Astrocyte (in vitro differentiated cells and primary cell): ENCODE results near the gene DDX47. TPM values are rescaled to one million over a fixed set of nuclear protein-coding genes. Genes with fewer than 3 reads are reported as not detected.
A peak's percentile ranks its signal among the peaks of the same experiment; 100 is the strongest.
"Not testable (repeated sequence)": the region's sequence is repeated elsewhere in the genome, so short reads cannot be mapped to it uniquely, and the experiment has no call there.

Experiments
- DNase-seq: peaks from one replicate; pipeline ENCODE4 v3.0.0-alpha.2; 2010; ENCODE audit warnings: low read depth
- FAIRE-seq: peaks from 2 replicates; lab custom pipeline; 2011; peaks lifted over from hg19 to GRCh38; lab: Jason Lieb, UNC
- H2AFZ ChIP-seq: 2 replicates; pipeline ENCODE4 v1.6.0; 2012; ENCODE audit warnings: low read depth, low read length, inconsistent platforms
- H3K27ac ChIP-seq: 2 replicates; pipeline ENCODE4 v1.5.1; 2011; ENCODE audit warnings: low read depth, low read length, inconsistent platforms
- H3K27me3 ChIP-seq: 2 replicates; pipeline ENCODE4 v1.6.0; 2011; ENCODE audit warnings: low read length, inconsistent platforms; ENCODE audit not compliant: insufficient read depth
- H3K36me3 ChIP-seq: 2 replicates; pipeline ENCODE4 v1.5.1; 2011; ENCODE audit warnings: low read length, inconsistent platforms; ENCODE audit not compliant: insufficient read depth
- H3K4me1 ChIP-seq: 2 replicates; pipeline ENCODE4 v1.5.1; 2011; ENCODE audit warnings: low read length, inconsistent platforms; ENCODE audit not compliant: insufficient read depth
- H3K4me2 ChIP-seq: 2 replicates; pipeline ENCODE4 v1.6.0; 2012; ENCODE audit warnings: low read length, inconsistent platforms
- H3K4me3 ChIP-seq: 2 replicates; pipeline ENCODE4 v1.5.1; 2011; ENCODE audit warnings: low read depth, mild to moderate bottlenecking, low read length, inconsistent platforms; ENCODE audit not compliant: insufficient read depth
- H3K79me2 ChIP-seq: 2 replicates; pipeline ENCODE4 v1.6.0; 2012; ENCODE audit warnings: mild to moderate bottlenecking, low read length, inconsistent platforms; ENCODE audit not compliant: insufficient read depth
- H3K9ac ChIP-seq: 2 replicates; pipeline ENCODE4 v1.6.0; 2012; ENCODE audit warnings: mild to moderate bottlenecking, low read length, inconsistent platforms
- H3K9me3 ChIP-seq: 2 replicates; pipeline ENCODE4 v1.5.1; 2012; ENCODE audit warnings: low read depth, mild to moderate bottlenecking, low read length, inconsistent platforms; ENCODE audit not compliant: insufficient read depth
- H4K20me1 ChIP-seq: 2 replicates; pipeline ENCODE4 v1.6.0; 2012; ENCODE audit warnings: low read length, inconsistent platforms; ENCODE audit not compliant: insufficient read depth
- H3K27ac Mint-ChIP-seq: one replicate; pipeline ENCODE4 v1.8.0; 2021; ENCODE audit warnings: mild to moderate bottlenecking, mixed read lengths; ENCODE audit not compliant: unreplicated experiment
- H3K27me3 Mint-ChIP-seq: one replicate; pipeline ENCODE4 v1.8.0; 2021; ENCODE audit warnings: low read depth, mixed read lengths; ENCODE audit not compliant: unreplicated experiment
- H3K36me3 Mint-ChIP-seq: one replicate; pipeline ENCODE4 v1.8.0; 2021; ENCODE audit warnings: low read depth, mixed read lengths; ENCODE audit not compliant: unreplicated experiment
- H3K4me1 Mint-ChIP-seq: one replicate; pipeline ENCODE4 v1.8.0; 2021; ENCODE audit warnings: low read depth, mixed read lengths; ENCODE audit not compliant: unreplicated experiment
- H3K4me3 Mint-ChIP-seq: one replicate; pipeline ENCODE4 v1.8.0; 2021; ENCODE audit warnings: mild to moderate bottlenecking, moderate library complexity, mixed read lengths; ENCODE audit not compliant: unreplicated experiment
- H3K9me3 Mint-ChIP-seq: one replicate; pipeline ENCODE4 v1.8.0; 2021; ENCODE audit warnings: mild to moderate bottlenecking, mixed read lengths; ENCODE audit not compliant: unreplicated experiment
- EZH2 ChIP-seq: IDR thresholded peaks from 2 replicates; pipeline ENCODE4 v1.6.1; 2012; ENCODE audit warnings: mild to moderate bottlenecking, low read length, inconsistent platforms; ENCODE audit not compliant: insufficient read depth
- total RNA-seq: library from RNA; stranded (reverse); gene quantifications from 2 replicates; pipeline ENCODE4 v1.2.1, GENCODE V29; 2021
- TF ChIP-seq, protein P1 (sequence below): IDR thresholded peaks from 2 replicates; pipeline ENCODE4 v1.5.1; 2011; ENCODE audit warnings: low read depth, mild to moderate bottlenecking, inconsistent platforms, low read length, moderate library complexity; ENCODE audit not compliant: insufficient read depth

DDX47 gene
- total RNA-seq, 1 donor from 2014 or later = 62.1 TPM

DNA sequence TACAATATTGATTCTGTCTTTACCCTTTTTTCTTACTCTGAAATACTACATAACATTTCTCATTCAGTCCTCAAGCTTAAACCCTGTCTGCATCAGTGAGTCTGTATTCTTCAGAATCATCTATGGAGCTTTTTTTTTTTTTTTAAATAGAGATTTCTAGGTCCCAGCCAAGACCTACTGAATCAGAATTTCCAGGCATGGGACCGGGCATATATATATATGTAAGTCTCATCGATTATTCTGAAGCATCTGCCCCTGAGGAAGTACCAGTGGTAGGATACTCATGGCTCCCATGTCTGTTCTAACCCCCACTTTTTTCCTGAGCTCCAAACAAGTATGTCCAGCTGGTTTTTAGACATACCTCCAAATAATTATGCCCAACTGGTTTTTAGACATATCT lies 6.1 kb downstream of the DDX47 start:
- Histone ChIP-seq H3K27ac (peak overlapping the region; percentile 94), H3K4me1 (peaks cover 55% of the 10 kb centered on the region), H2AFZ (no peak overlapping the region), H3K27me3 (no peaks in the 10 kb centered on the region), H3K4me2 (peak overlapping the region; percentile 73), H3K9ac (peak overlapping the region; percentile 77), H3K36me3 (peaks cover 37% of the 10 kb centered on the region), H3K4me3 (peak overlapping the region; percentile 1), H3K79me2 (peaks cover 62% of the 10 kb centered on the region), H4K20me1 (no peaks in the 10 kb centered on the region), H3K9me3 (no peaks in the 10 kb centered on the region)
- Mint-ChIP-seq H3K4me1 (peaks cover 64% of the 10 kb centered on the region), H3K9me3 (no peaks in the 10 kb centered on the region), H3K4me3 (no peak overlapping the region), H3K27ac (peak overlapping the region; percentile 93), H3K36me3 (peaks cover 24% of the 10 kb centered on the region), H3K27me3 (no peaks in the 10 kb centered on the region)
- no peak for FAIRE-seq
- TF ChIP-seq EZH2 = no peak
- TF ChIP-seq, protein P1, sequence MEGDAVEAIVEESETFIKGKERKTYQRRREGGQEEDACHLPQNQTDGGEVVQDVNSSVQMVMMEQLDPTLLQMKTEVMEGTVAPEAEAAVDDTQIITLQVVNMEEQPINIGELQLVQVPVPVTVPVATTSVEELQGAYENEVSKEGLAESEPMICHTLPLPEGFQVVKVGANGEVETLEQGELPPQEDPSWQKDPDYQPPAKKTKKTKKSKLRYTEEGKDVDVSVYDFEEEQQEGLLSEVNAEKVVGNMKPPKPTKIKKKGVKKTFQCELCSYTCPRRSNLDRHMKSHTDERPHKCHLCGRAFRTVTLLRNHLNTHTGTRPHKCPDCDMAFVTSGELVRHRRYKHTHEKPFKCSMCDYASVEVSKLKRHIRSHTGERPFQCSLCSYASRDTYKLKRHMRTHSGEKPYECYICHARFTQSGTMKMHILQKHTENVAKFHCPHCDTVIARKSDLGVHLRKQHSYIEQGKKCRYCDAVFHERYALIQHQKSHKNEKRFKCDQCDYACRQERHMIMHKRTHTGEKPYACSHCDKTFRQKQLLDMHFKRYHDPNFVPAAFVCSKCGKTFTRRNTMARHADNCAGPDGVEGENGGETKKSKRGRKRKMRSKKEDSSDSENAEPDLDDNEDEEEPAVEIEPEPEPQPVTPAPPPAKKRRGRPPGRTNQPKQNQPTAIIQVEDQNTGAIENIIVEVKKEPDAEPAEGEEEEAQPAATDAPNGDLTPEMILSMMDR = no peak
- DNase-seq = no peak

- H3K4me1 ChIP-seq = peaks cover 56% of the 10 kb centered on the region
- Mint-ChIP-seq H3K4me1 (peaks cover 64% of the 10 kb centered on the region), H3K27ac (peak overlapping the region; percentile 93), H3K4me3 (peak overlapping the region; percentile 67), H3K27me3 (no peaks in the 10 kb centered on the region), H3K9me3 (no peaks in the 10 kb centered on the region), H3K36me3 (peaks cover 26% of the 10 kb centered on the region)
- H4K20me1 ChIP-seq = no peaks in the 10 kb centered on the region
- peak overlapping the region; percentile 94 for H3K27ac ChIP-seq
- FAIRE-seq (peak; percentile 99), DNase-seq (peak; percentile 99)
- no peaks in the 10 kb centered on the region for H3K9me3 ChIP-seq
- peak overlapping the region; percentile 77 for H3K9ac ChIP-seq
- TF ChIP-seq EZH2 = no peak
- TF ChIP-seq, protein P1 = no peak
- no peak overlapping the region for H2AFZ ChIP-seq
- H3K27me3 ChIP-seq = no peaks in the 10 kb centered on the region
- peaks cover 40% of the 10 kb centered on the region for H3K36me3 ChIP-seq
- H3K4me3 ChIP-seq = peak overlapping the region; percentile 1
- H3K4me2 ChIP-seq = peak overlapping the region; percentile 73
- H3K79me2 ChIP-seq = peaks cover 62% of the 10 kb centered on the region
These were observed 6.7 kb downstream of the DDX47 start for GRCh38 chr12:12819752-12820311.

GRCh38 chr12:12820376-12820775 lies 7.2 kb downstream of the DDX47 start:
- Histone ChIP-seq H3K9ac (peak overlapping the region; percentile 77), H3K79me2 (peaks cover 56% of the 10 kb centered on the region), H3K4me1 (peaks cover 56% of the 10 kb centered on the region), H3K4me2 (peak overlapping the region; percentile 73), H3K36me3 (peaks cover 37% of the 10 kb centered on the region), H3K27ac (peak overlapping the region; percentile 94)
- H3K9me3 Mint-ChIP-seq, H3K27me3 ChIP-seq, DNase-seq, H4K20me1 ChIP-seq, H3K9me3 ChIP-seq, H3K4me3 Mint-ChIP-seq, H3K27me3 Mint-ChIP-seq, FAIRE-seq, H3K4me3 ChIP-seq, H2AFZ ChIP-seq: not testable (repeated sequence)
- peaks cover 30% of the 10 kb centered on the region for H3K36me3 Mint-ChIP-seq
- H3K4me1 Mint-ChIP-seq = peaks cover 64% of the 10 kb centered on the region
- H3K27ac Mint-ChIP-seq = peak overlapping the region; percentile 93
